ENCODE data around the gene HFM1. TPM values are rescaled to one million over a fixed set of nuclear protein-coding genes. Genes with fewer than 3 reads are reported as not detected.
"Not testable (repeated sequence)": the region's sequence is repeated elsewhere in the genome, so short reads cannot be mapped to it uniquely, and the experiment has no call there.

The HFM1 gene
- total RNA-seq, 5 donors from 2014 or later (not counting 1 experiment from before 2014, with no cell fraction given), result not detected

DNA sequence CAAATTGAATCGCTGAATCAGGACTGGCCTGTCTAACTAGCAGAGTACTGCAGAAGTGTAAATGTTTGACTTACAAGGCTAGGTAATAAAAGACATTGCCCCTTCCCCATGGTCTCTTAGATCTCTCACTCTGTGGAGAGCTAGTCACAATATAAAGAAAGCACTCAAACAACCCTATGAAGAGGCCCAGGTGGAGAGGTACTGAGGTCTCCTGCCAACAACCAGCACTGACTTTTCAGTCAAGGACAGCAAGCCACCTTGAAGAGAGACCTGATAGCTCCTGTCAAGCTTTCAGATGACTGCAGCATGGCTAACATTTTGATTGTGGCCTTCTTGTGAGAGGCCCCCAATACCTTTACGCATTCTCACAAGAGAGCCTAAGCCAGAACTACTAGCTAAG, 18.5 kb downstream of the HFM1 start:
- H3K4me3 Mint-ChIP-seq, result no peak overlapping the region
- H3K27me3 Mint-ChIP-seq, result peaks cover 7 to 10% of the 10 kb centered on the region in 2 donors
- CTCF ChIA-PET, result no interaction called here

DNA sequence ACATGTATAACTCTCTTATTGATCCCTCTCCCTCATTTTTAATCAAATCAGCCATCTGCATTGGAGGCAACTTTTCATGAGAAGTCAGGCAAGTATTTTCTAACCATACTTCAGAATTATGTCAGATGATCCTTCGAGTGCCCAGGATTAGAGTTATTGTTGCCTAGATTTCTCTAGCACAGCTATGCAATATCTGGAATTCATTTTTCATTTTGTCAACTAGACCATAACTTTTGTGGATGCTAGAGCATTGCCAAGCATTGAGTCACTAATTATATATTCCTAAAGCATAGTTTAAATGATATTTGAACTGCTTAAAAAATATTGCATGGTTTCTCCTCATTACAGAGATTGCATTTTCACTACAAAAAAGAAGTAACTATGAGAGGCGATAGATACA, 21.2 kb downstream of the HFM1 start:
- Histone ChIP-seq H3K36me3 (ENCODE audit: control insufficient read depth in 2 of 2, extremely low read depth in 1 of 2, insufficient read depth in 1 of 2, low read length in 1 of 2) (no peaks in the 10 kb centered on the region), H3K27ac (ENCODE audit: low read length) (no peak overlapping the region), H3K4me3 (ENCODE audit: control insufficient read depth in 1 of 2, extremely low read depth in 1 of 2, low read length in 1 of 2) (no peak overlapping the region), H3K27me3 (replicated peaks in 1 of 2; ENCODE audit: control insufficient read depth in 2 of 2, extremely low read depth in 1 of 2, insufficient read depth in 2 of 2, low read length in 1 of 2) (peaks cover 0 to 2% of the 10 kb centered on the region in 2 experiments), H3K4me1 (ENCODE audit: control insufficient read depth in 1 of 2, extremely low read depth in 1 of 2, insufficient read depth in 2 of 2, low read length in 2 of 2) (no peaks in the 10 kb centered on the region), H3K9me3 (no peaks in the 10 kb centered on the region)
- Mint-ChIP-seq H3K27me3 (peaks cover 7 to 8% of the 10 kb centered on the region in 2 donors), H3K27ac (no peak overlapping the region), H3K4me1 (no peaks in the 10 kb centered on the region), H3K36me3 (no peaks in the 10 kb centered on the region), H3K4me3 (no peak overlapping the region), H3K9me3 (no peaks in the 10 kb centered on the region)
- DNase-seq (no peak), ATAC-seq (replicated peaks in 1 of 4) (no peak)
- CTCF ChIA-PET, result no interaction called here
- WGBS (ENCODE audit: insufficient coverage), result no CpG with 5 or more reads among the region's 2 CpGs
- POLR2A ChIA-PET, result no interaction called here

More for the DNA sequence above, 18.5 kb downstream of the HFM1 start:
- no peak for DNase-seq
- ATAC-seq (replicated peaks in 1 of 4), result no peak
- H3K36me3 Mint-ChIP-seq, result no peaks in the 10 kb centered on the region
- no peak overlapping the region for H3K27ac Mint-ChIP-seq
- no peaks in the 10 kb centered on the region for H3K9me3 Mint-ChIP-seq
- Histone ChIP-seq H3K4me1 (ENCODE audit: control insufficient read depth in 1 of 2, extremely low read depth in 1 of 2, insufficient read depth in 2 of 2, low read length in 2 of 2) (no peaks in the 10 kb centered on the region), H3K27ac (ENCODE audit: low read length) (no peak overlapping the region), H3K4me3 (ENCODE audit: control insufficient read depth in 1 of 2, extremely low read depth in 1 of 2, low read length in 1 of 2) (no peak overlapping the region), H3K36me3 (ENCODE audit: control insufficient read depth in 2 of 2, extremely low read depth in 1 of 2, insufficient read depth in 1 of 2, low read length in 1 of 2) (no peaks in the 10 kb centered on the region), H3K9me3 (no peaks in the 10 kb centered on the region), H3K27me3 (replicated peaks in 1 of 2; ENCODE audit: control insufficient read depth in 2 of 2, extremely low read depth in 1 of 2, insufficient read depth in 2 of 2, low read length in 1 of 2) (peaks cover 0 to 2% of the 10 kb centered on the region in 2 experiments)
- WGBS (ENCODE audit: insufficient coverage), result no CpG with 5 or more reads among the region's 2 CpGs
- POLR2A ChIA-PET, result no interaction called here
- no peaks in the 10 kb centered on the region for H3K4me1 Mint-ChIP-seq

- no peaks in the 10 kb centered on the region for H3K36me3 ChIP-seq (ENCODE audit: control insufficient read depth in 2 of 2, extremely low read depth in 1 of 2, insufficient read depth in 1 of 2, low read length in 1 of 2)
- H3K27ac Mint-ChIP-seq, result no peak overlapping the region
- H3K9me3 Mint-ChIP-seq, result no peaks in the 10 kb centered on the region
- no peak overlapping the region for H3K4me3 Mint-ChIP-seq
- peaks cover 0 to 2% of the 10 kb centered on the region in 2 experiments for H3K27me3 ChIP-seq (replicated peaks in 1 of 2; ENCODE audit: control insufficient read depth in 2 of 2, extremely low read depth in 1 of 2, insufficient read depth in 2 of 2, low read length in 1 of 2)
- DNase-seq (no peak), ATAC-seq (replicated peaks in 1 of 4) (no peak)
- H3K36me3 Mint-ChIP-seq, result no peaks in the 10 kb centered on the region
- no peaks in the 10 kb centered on the region for H3K4me1 Mint-ChIP-seq
- H3K4me3 ChIP-seq (ENCODE audit: control insufficient read depth in 1 of 2, extremely low read depth in 1 of 2, low read length in 1 of 2), result no peak overlapping the region
- 84% methylated on average over 3 of the region's 3 CpGs for WGBS (ENCODE audit: insufficient coverage)
- no peaks in the 10 kb centered on the region for H3K4me1 ChIP-seq (ENCODE audit: control insufficient read depth in 1 of 2, extremely low read depth in 1 of 2, insufficient read depth in 2 of 2, low read length in 2 of 2)
- H3K9me3 ChIP-seq, result no peaks in the 10 kb centered on the region
- H3K27me3 Mint-ChIP-seq, result peaks cover 7% of the 10 kb centered on the region in 2 donors
- POLR2A ChIA-PET, result no interaction called here
- no peak overlapping the region for H3K27ac ChIP-seq (ENCODE audit: low read length)
- CTCF ChIA-PET, result no interaction called here
These were observed 22.8 kb downstream of the HFM1 start for GRCh38 chr1:91381844-91382243.

- Mint-ChIP-seq H3K4me1 (no peaks in the 10 kb centered on the region), H3K9me3 (peaks cover 0 to 5% (median 0%) of the 10 kb centered on the region in 3 donors), H3K27me3 (no peaks in the 10 kb centered on the region), H3K4me3 (no peak overlapping the region), H3K36me3 (no peaks in the 10 kb centered on the region), H3K27ac (no peak overlapping the region)
- DNase-seq (no peak), ATAC-seq (replicated peaks in 1 of 4) (no peak)
- Histone ChIP-seq H3K4me1 (ENCODE audit: control insufficient read depth in 1 of 2, extremely low read depth in 1 of 2, insufficient read depth in 2 of 2, low read length in 2 of 2) (no peaks in the 10 kb centered on the region), H3K36me3 (ENCODE audit: control insufficient read depth in 2 of 2, extremely low read depth in 1 of 2, insufficient read depth in 1 of 2, low read length in 1 of 2) (no peaks in the 10 kb centered on the region), H3K27me3 (replicated peaks in 1 of 2; ENCODE audit: control insufficient read depth in 2 of 2, extremely low read depth in 1 of 2, insufficient read depth in 2 of 2, low read length in 1 of 2) (no peaks in the 10 kb centered on the region), H3K27ac (ENCODE audit: low read length) (no peak overlapping the region), H3K4me3 (ENCODE audit: control insufficient read depth in 1 of 2, extremely low read depth in 1 of 2, low read length in 1 of 2) (no peak overlapping the region), H3K9me3 (no peaks in the 10 kb centered on the region)
- no CpG with 5 or more reads among the region's 1 CpG for WGBS (ENCODE audit: insufficient coverage)
- POLR2A ChIA-PET, result no interaction called here
- CTCF ChIA-PET, result no interaction called here
These were observed 30.6 kb downstream of the HFM1 start for GRCh38 chr1:91374086-91374485.

- H3K4me1 Mint-ChIP-seq; H3K27me3 ChIP-seq (replicated peaks in 1 of 2; ENCODE audit: control insufficient read depth in 2 of 2, extremely low read depth in 1 of 2, insufficient read depth in 2 of 2, low read length in 1 of 2); H3K36me3 Mint-ChIP-seq; H3K4me3 ChIP-seq (ENCODE audit: control insufficient read depth in 1 of 2, extremely low read depth in 1 of 2, low read length in 1 of 2); H3K27ac Mint-ChIP-seq; H3K4me3 Mint-ChIP-seq; H3K4me1 ChIP-seq (ENCODE audit: control insufficient read depth in 1 of 2, extremely low read depth in 1 of 2, insufficient read depth in 2 of 2, low read length in 2 of 2); DNase-seq; H3K36me3 ChIP-seq (ENCODE audit: control insufficient read depth in 2 of 2, extremely low read depth in 1 of 2, insufficient read depth in 1 of 2, low read length in 1 of 2); ATAC-seq (replicated peaks in 1 of 4); POLR2A ChIA-PET; H3K27me3 Mint-ChIP-seq; H3K9me3 ChIP-seq; H3K27ac ChIP-seq (ENCODE audit: low read length); CTCF ChIA-PET: not testable (repeated sequence)
- peaks cover 0 to 10% (median 0%) of the 10 kb centered on the region in 3 donors for H3K9me3 Mint-ChIP-seq
- WGBS (ENCODE audit: insufficient coverage), result no CpG with 5 or more reads among the region's 3 CpGs
These were observed 32.4 kb downstream of the HFM1 start for GRCh38 chr1:91372230-91372629.

- H3K36me3 ChIP-seq (ENCODE audit: control insufficient read depth in 2 of 2, extremely low read depth in 1 of 2, insufficient read depth in 1 of 2, low read length in 1 of 2), result no peaks in the 10 kb centered on the region
- H3K9me3 ChIP-seq, result no peaks in the 10 kb centered on the region
- H3K4me1 Mint-ChIP-seq, result no peaks in the 10 kb centered on the region
- no peak for ATAC-seq (replicated peaks in 1 of 4)
- no peak overlapping the region for H3K27ac Mint-ChIP-seq
- no peak overlapping the region for H3K4me3 ChIP-seq (ENCODE audit: control insufficient read depth in 1 of 2, extremely low read depth in 1 of 2, low read length in 1 of 2)
- ChIA-PET CTCF (no interaction called here), POLR2A (interaction anchor here in 1 of 2 donors (0.6 kb wide), 1 partner anchor 409 kb away, joined by 3 read pairs; no protein-coding TSS in a partner anchor)
- peaks cover 5 to 11% (median 8%) of the 10 kb centered on the region in 3 donors for H3K9me3 Mint-ChIP-seq
- no peak for DNase-seq
- no peak overlapping the region for H3K27ac ChIP-seq (ENCODE audit: low read length)
- no CpG with 5 or more reads among the region's 2 CpGs for WGBS (ENCODE audit: insufficient coverage)
- no peaks in the 10 kb centered on the region for H3K27me3 ChIP-seq (replicated peaks in 1 of 2; ENCODE audit: control insufficient read depth in 2 of 2, extremely low read depth in 1 of 2, insufficient read depth in 2 of 2, low read length in 1 of 2)
- peaks cover 0 to 12% of the 10 kb centered on the region in 2 donors for H3K27me3 Mint-ChIP-seq
- H3K4me3 Mint-ChIP-seq, result no peak overlapping the region
- H3K36me3 Mint-ChIP-seq, result peaks cover 4% of the 10 kb centered on the region
- no peaks in the 10 kb centered on the region for H3K4me1 ChIP-seq (ENCODE audit: control insufficient read depth in 1 of 2, extremely low read depth in 1 of 2, insufficient read depth in 2 of 2, low read length in 2 of 2)
These were observed 55.1 kb downstream of the HFM1 start for GRCh38 chr1:91349524-91349923.

DNA sequence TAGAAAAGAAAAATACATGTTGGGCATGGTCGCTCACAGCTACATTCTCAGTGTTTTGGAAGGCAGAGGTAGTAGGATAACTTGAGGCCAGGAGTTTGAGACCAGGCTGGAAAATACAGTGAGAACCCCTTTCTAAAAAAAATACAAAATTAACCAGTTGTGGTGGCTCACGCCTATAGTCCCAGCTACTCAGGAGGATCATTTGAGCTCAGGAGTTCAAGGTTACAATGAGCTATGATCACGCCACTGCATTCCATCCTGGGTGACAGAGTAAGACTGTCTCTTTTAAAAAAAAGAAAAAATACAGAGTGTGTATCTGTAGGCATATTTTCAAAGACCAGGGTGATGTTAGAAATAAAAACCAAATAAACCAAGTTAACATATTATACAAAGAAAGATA, 57.8 kb downstream of the HFM1 start:
- H3K36me3 Mint-ChIP-seq, result no peaks in the 10 kb centered on the region
- no peak overlapping the region for H3K4me3 Mint-ChIP-seq
- H3K4me3 ChIP-seq (ENCODE audit: control insufficient read depth in 1 of 2, extremely low read depth in 1 of 2, low read length in 1 of 2), result no peak overlapping the region
- peaks cover 4 to 9% of the 10 kb centered on the region in 2 donors for H3K27me3 Mint-ChIP-seq
- no peaks in the 10 kb centered on the region for H3K4me1 ChIP-seq (ENCODE audit: control insufficient read depth in 1 of 2, extremely low read depth in 1 of 2, insufficient read depth in 2 of 2, low read length in 2 of 2)
- no peak overlapping the region for H3K27ac ChIP-seq (ENCODE audit: low read length)
- no CpG with 5 or more reads among the region's 3 CpGs for WGBS (ENCODE audit: insufficient coverage)
- H3K27ac Mint-ChIP-seq, result no peak overlapping the region
- ATAC-seq (replicated peaks in 1 of 4) (no peak), DNase-seq (no peak)
- H3K27me3 ChIP-seq (replicated peaks in 1 of 2; ENCODE audit: control insufficient read depth in 2 of 2, extremely low read depth in 1 of 2, insufficient read depth in 2 of 2, low read length in 1 of 2), result no peaks in the 10 kb centered on the region
- H3K9me3 Mint-ChIP-seq, result no peaks in the 10 kb centered on the region
- POLR2A ChIA-PET, result no interaction called here
- no peaks in the 10 kb centered on the region for H3K9me3 ChIP-seq
- no peaks in the 10 kb centered on the region for H3K4me1 Mint-ChIP-seq
- H3K36me3 ChIP-seq (ENCODE audit: control insufficient read depth in 2 of 2, extremely low read depth in 1 of 2, insufficient read depth in 1 of 2, low read length in 1 of 2), result no peaks in the 10 kb centered on the region
- CTCF ChIA-PET, result no interaction called here

Measured in T-cell (primary cell).